ENCODE results near the gene ARL6IP6. TPM values are rescaled to one million over a fixed set of nuclear protein-coding genes. Genes with fewer than 3 reads are reported as not detected.
A peak's percentile ranks its signal among the peaks of the same experiment; 100 is the strongest.

Gene ARL6IP6
- total and polyA plus RNA-seq, 10 of the 15 experiments (the other 5 are each of a cell fraction or from before 2014, with no cell fraction given), result 15.8 to 87.3 (median 28.4) TPM

- TF ChIP-seq GATAD2B (conservative IDR thresholded peaks at IDR 0.05; ENCODE audit: low read depth) (no peak), TCF12 (IDR thresholded peaks at IDR 0.05; ENCODE audit: low read depth, low read length) (no peak), RUNX3 (IDR thresholded peaks at IDR 0.05; ENCODE audit: low read length) (peak; percentile 85), BMI1 (IDR thresholded peaks at IDR 0.05; ENCODE audit: borderline replicate concordance) (no peak), ZNF274 (IDR thresholded peaks at IDR 0.05; ENCODE audit: insufficient read depth, insufficient read length) (no peak), ZBED1 (IDR thresholded peaks at IDR 0.05; ENCODE audit: borderline replicate concordance) (no peak), MLLT1 (IDR thresholded peaks at IDR 0.05) (no peak), SRF (IDR thresholded peaks at IDR 0.05; ENCODE audit: low read depth in 2 of 2, low read length in 2 of 2) (no peak), RB1 (IDR thresholded peaks at IDR 0.05; ENCODE audit: borderline replicate concordance) (no peak), IKZF2 (IDR thresholded peaks at IDR 0.05) (peak; percentile 56 to 68), NFYB (IDR thresholded peaks at IDR 0.05; ENCODE audit: insufficient read depth, low read depth, low read length) (no peak), FOXM1 (IDR thresholded peaks at IDR 0.05; ENCODE audit: low read depth, low read length) (peak; percentile 48; the same call in 1 of the 2 replicates), ETV6 (conservative IDR thresholded peaks at IDR 0.05 in 1 of 2, IDR thresholded peaks at IDR 0.05 in 1 of 2; ENCODE audit: borderline replicate concordance in 1 of 2, low read depth in 1 of 2) (0 out of 4 replicates have a peak, but pooled peaks of 1 of the 2 experiments have one; percentile 17), ATF2 (IDR thresholded peaks at IDR 0.05; ENCODE audit: low read length) (peak; percentile 79), HCFC1 (IDR thresholded peaks at IDR 0.05; ENCODE audit: low read length) (no peak)
Observed at GRCh38 chr2:152693033-152693432, 25.4 kb upstream of the ARL6IP6 start (continued).
